H1 (cell line): ENCODE results near the gene UBL4A. TPM values are rescaled to one million over a fixed set of nuclear protein-coding genes. Genes with fewer than 3 reads are reported as not detected.

Experiments used
- CHD7 ChIP-seq: fragments of 300-600 bp; sonication (generic); IDR thresholded peaks from 2 replicates; pipeline ENCODE4 v1.7.1; 2012; ENCODE audit warnings: low read length, moderate library complexity, mild to moderate bottlenecking, inconsistent platforms; ENCODE audit not compliant: insufficient replicate concordance
- EGR1 ChIP-seq: IDR thresholded peaks from 2 replicates; pipeline ENCODE4 v1.6.1; 2011; ENCODE audit warnings: low read depth, low read length, borderline replicate concordance
- GABPA ChIP-seq: IDR thresholded peaks from 2 replicates; pipeline ENCODE4 v1.6.1; 2011; ENCODE audit warnings: mild to moderate bottlenecking, low read length, moderate library complexity, borderline replicate concordance; ENCODE audit not compliant: insufficient read depth
- GTF2F1 ChIP-seq: IDR thresholded peaks from 2 replicates; pipeline ENCODE4 v1.6.1; 2012; ENCODE audit warnings: low read depth, low read length, improper control_type of control experiment, borderline replicate concordance
- HDAC2 ChIP-seq, 2 experiments: fragments of 300-600 bp in 1 of 2; sonication (generic) in 1 of 2; IDR thresholded peaks; 2 replicates each; pipeline ENCODE4 v1.6.1; 2011 to 2012; ENCODE audit warnings: low read depth in 2 of 2, low read length in 2 of 2, mild to moderate bottlenecking in 2 of 2, moderate library complexity in 2 of 2, borderline replicate concordance in 1 of 2, inconsistent platforms in 1 of 2
- MAX ChIP-seq: IDR thresholded peaks from 2 replicates; pipeline ENCODE4 v1.6.1; 2012; ENCODE audit warnings: inconsistent platforms
- RBBP5 ChIP-seq: IDR thresholded peaks from 2 replicates; pipeline ENCODE4 v1.7.1; 2012; ENCODE audit warnings: low read depth, mild to moderate bottlenecking, inconsistent platforms, low read length, moderate library complexity, borderline replicate concordance
- RNF2 ChIP-seq: fragments of 200-900, 300-1000 bp; sonication (generic); IDR thresholded peaks from 2 replicates; pipeline ENCODE4 v1.7.1; 2016; ENCODE audit warnings: borderline replicate concordance, low read depth, mild to moderate bottlenecking, antibody characterized with exemption, low read length; ENCODE audit not compliant: poor library complexity, severe bottlenecking; ENCODE audit errors: missing control alignments
- RXRA ChIP-seq: IDR thresholded peaks from 2 replicates; pipeline ENCODE4 v1.6.1; 2011; ENCODE audit warnings: low read depth, mild to moderate bottlenecking, low read length, moderate library complexity; ENCODE audit not compliant: insufficient read depth
- SP1 ChIP-seq: IDR thresholded peaks from 2 replicates; pipeline ENCODE4 v1.6.1; 2011; ENCODE audit warnings: low read depth, low read length
- polyA plus RNA-seq, 7 experiments: library from polyadenylated mRNA; depleted of rRNA in 3 of 7; stranded (reverse) in 5 of 7; unstranded in 2 of 7; fragments of >200 nt in 5 of 7; fragments of 200-250 nt in 2 of 7; gene quantifications; 1 replicate in 5 of 7; 2 replicates in 1 of 7; 4 replicates in 1 of 7; pipeline versions ENCODE4 v1.2.1 to v1.2.3, GENCODE V29; 2011 to 2013; ENCODE audit warnings: missing spikeins in 2 of 7, mixed read lengths in 2 of 7
- total RNA-seq: library from RNA; stranded (reverse); fragmentation: NEBNext Ultra II Directional; extraction: Animal tissue kit (Norgen Biotek cat#: 25700); gene quantifications from 2 replicates; pipeline ENCODE4 v1.2.1, GENCODE V29; 2021

Gene UBL4A
- total and polyA plus RNA-seq, 2 of the 8 experiments (the other 6 are each of a cell fraction or from before 2014, with no cell fraction given) = 23.1 to 31.7 TPM

- TF ChIP-seq CHD7 (no peak), MAX (no peak), HDAC2 (IDR thresholded peaks at IDR 0.05; ENCODE audit: borderline replicate concordance in 1 of 2, low read depth in 2 of 2, low read length in 2 of 2) (no peak), SP1 (no peak), EGR1 (no peak), GABPA (no peak), RNF2 (no peak), RBBP5 (no peak), RXRA (no peak), GTF2F1 (no peak)
These were observed 8.3 kb upstream of the UBL4A start (continued) for GRCh38 chrX:154494715-154495114.
